HG02642 (cell line): ENCODE data around the gene BFSP1.

Experiments
- ATAC-seq: cut with Tn5 transposase; IDR thresholded peaks from one replicate; pipeline ENCODE4 v1.9.1; 2021; ENCODE audit warnings: mild to moderate bottlenecking; ENCODE audit not compliant: unreplicated experiment, poor library complexity

BFSP1 gene

DNA sequence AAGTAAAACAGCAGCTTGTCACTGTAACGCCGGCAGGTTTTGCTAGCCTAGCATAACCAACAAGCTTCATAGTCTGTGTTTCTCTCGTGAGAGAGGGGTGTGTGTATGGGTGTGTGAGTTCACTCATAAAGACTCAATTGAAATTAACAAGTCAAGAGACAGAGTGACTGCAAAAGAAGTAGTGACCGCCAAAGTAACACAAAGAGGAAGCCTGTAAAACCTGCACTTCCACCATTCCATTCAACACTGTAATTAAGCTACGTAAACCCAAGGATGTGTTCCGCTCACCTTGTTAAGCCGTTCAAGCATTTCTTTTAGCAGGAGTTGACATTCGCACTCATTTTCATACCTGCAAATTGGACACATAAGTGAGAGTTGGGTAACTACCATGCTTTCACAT lies 6.6 kb downstream of the BFSP1 start:
- no peak for ATAC-seq

DNA sequence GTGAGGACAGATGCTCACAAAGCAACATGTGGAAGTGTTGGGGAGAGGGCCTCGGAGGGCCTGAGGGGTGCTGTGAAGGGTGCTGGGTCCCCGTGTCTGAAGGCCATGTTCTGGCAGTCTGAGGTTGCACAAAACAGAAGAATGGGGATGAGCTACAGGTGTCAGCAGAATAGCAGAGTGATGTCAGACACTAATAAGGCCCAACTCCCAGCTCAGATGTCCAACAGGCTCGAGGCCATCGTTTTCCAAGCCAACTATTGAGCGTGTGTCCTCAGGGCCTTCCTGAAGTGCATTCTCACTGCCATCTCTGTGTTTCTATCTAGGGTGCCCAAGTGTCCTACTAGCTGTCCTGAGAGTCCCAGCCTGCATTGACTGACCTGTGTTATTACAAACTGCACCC lies 7.9 kb downstream of the BFSP1 start:
- ATAC-seq = no peak

GRCh38 chr20:17522528-17522927 lies 8.7 kb downstream of the BFSP1 start:
- ATAC-seq = no peak

DNA sequence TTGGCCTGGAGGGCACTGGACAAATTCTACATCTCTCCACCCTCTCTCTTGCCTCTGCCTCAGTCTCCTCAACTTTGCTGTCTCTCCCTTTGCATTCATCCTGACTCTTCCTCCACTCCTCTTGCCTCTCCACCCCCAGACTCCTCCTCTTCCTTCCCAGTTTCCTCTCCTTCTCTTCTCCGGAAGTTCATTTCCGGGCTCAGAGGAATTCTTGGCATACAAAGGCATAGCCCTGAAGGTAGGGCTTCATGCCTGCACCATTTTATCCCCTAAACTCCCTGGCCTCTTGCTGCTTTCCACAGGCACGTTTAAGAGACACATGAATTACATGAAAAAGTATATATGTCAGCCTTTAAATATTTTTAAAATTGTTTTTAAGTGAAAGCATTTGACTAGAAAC lies 10.6 kb downstream of the BFSP1 start:
- no peak for ATAC-seq

DNA sequence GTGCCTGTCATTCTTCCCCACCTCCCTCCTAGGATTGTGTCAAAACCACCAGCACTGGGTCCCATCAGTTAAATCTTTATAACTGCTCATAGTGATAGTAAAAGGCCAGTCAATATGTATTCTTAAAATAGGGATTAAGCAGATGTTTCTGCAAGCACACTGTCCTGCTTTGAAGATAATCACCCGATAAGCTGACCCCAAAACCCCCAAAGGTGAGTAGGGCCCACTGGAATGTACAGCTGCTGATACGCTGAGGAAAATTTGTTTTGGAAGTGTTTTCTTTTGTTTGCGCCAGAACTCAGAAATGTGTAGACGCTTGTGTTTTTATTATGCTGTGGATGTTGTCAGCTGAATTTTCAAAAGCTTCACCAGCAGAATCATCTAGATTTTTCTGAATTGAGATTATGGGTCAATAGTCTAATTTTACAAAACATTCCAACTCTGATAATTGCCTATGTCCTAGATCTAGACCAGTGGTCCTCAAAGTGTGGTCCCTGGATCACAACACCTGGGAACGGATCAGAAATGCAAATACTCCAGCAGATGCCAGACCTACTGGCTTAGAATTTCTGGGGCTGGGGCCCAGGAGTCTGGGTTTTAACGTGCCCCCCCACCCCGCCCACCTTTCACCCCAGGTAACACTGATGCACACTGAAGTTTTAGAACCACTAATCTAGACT lies 11.4 kb downstream of the BFSP1 start:
- no peak for ATAC-seq

DNA sequence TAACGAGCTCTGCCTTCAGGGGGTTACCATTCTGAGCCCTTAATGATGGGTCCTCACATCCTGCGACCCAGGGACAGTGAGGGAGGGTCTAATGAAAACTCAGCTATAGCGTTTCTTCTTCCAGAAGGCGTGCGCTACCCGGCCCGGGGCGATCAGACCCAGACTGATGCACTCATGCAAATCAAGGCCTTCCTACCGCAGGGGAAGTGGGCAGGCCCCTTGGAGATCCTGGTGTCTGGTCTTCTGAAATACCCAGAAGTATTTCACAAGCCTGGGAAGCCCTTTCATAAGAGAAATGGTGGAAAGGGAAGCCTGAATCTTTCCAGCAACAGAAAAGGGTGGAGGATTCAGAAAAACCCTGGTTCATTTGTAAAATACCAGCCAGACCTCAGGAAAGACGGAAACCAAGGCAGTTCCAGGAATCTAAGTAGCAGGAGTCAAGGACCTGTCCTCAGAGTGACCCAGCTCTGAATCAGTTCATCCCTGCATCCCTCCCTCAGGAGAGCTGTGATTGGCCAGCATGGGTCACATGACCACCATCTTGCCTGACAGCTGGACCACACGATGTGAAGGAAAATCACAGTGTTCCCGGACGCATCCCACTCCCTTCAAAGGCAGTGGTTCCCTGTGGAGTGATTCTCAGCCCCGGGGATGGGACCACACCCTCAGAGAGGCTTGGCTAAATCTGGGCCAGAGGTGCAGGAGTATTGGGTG lies 12.7 kb downstream of the BFSP1 start:
- ATAC-seq = no peak

- no peak for ATAC-seq
These were observed 16.1 kb downstream of the BFSP1 start for GRCh38 chr20:17515053-17515452.

DNA sequence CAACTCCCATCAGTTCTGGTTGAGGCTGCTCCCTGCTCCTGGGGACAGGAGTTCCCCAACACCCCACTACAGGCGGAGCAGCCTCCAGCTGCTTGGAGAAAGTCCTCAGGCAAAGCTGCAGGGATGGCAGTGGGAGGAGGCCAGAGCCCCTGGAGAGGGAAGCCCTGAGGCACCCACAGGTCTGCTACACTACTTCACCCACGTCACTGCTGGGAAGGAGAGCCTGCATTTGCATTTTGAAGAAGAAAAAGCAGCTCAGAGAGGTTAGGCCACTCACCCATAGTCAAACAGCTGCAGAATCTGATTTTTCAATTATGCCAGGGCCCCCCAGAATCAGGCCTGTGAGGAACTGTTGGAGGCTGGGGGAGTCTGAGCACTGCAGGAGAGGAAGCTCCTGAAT lies 17.2 kb downstream of the BFSP1 start:
- ATAC-seq = no peak

DNA sequence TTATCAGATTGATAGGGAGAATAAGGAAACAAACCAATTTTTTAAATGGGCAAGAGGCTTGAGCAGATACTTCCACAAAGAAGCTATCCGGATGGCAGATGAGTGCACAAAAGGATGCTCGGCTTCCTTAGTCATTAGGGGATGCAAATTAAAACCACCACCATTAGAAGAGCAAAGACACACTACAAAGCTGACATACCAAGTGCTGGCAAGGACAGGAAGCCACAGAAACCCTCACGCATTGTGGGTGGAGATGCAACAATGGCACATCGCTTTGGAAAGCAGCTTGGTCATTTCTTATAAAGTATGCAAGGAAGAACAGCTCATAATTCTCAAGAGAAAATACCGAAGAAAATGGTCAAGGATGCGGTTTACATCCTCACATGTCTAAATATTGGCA lies 19.8 kb downstream of the BFSP1 start:
- ATAC-seq = no peak

DNA sequence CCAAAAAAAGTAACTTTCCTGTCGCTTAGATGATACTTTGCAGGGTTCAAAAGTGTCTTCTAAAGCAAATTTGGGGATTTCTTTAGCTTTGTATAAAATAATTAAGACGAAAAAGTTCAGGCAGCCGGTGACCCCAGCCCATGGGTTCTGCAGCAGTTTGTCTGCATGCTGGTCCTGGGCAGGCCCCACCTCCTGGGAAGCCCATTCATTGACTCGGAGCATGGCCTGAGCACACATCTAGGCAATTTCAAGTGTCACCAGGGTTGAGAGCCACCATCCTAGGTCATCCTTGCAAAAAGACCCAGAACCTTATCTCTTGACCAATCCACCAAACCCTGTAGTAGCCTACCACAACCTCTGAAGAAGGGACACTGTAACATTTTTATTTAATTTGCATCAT lies 20.6 kb downstream of the BFSP1 start:
- ATAC-seq = no peak

DNA sequence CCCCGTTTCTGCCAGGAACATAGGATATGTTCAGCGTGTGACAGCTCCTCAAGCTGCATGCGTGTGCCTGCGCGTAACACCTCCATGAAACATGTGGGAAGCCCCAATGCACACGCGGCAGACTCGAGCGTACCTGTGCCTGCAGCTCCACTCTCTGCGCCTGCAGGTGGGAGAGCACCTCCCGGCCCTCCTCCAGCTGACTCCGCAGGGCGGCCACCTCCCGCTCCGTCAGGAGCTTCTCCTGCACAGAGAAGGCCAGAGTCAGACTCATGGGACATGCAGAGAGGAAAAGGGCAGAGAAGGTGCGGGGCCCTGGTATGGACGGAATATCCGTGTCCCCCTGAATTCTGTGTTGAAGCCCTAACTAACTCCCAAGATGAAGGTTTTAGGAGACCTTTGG lies 22.4 kb downstream of the BFSP1 start:
- no peak for ATAC-seq

GRCh38 chr20:17507531-17507930 lies 23.6 kb downstream of the BFSP1 start:
- no peak for ATAC-seq

DNA sequence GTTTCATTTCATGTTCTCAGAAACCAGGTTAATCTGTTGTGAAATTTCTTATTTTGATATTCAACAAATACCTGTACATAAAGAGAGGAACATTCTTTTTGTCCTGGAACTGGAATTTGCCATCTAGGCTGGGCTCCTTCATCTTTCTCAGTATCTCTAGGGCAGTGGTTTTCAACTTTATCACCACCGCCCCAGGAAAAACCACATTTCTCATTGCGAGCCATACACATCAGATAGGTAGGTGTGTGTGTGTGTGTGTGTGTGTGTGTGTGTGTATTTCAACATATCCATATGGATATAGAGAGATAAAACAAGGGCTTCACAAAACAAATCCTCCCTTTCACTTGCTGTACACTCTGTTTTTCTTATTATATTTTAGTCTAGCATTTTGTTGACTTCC lies 24.1 kb downstream of the BFSP1 start:
- ATAC-seq = no peak

- no peak for ATAC-seq
These were observed 25.3 kb downstream of the BFSP1 start for GRCh38 chr20:17505636-17506517.

DNA sequence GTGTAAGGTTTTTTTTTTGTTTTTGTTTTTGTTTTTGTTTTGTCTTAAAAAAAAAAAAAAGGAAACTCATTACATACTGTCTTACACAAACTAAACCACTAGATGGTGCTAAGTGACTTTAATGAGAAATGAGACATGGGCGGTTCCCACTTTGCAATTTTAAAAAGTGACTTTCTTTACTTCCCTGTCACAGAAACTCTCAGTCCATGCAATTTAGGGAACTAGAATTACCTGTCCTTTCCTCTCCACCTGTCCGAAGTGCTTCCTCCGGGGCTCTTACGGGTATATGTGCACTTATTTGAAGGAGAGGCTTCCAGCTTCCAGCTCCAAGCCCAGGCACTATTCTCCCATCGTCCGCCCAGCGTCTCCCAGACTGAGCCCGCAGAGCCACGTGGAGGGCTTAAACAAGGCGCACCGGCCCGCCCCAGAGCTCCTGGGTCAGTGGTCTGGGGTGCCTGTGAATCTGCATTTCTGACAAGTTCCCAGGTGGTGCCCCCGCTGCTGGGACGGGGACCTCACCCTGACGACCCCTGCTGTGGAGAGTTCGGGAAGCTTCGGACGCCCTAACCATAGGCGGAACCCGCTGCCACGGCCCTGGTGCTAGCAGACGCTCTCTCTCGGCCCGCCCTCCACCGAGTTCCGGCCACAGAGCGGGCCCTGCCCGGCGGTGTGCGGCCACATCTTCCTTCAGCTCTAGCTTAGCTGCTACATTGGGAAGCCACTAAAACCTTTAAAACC lies 26.1 kb downstream of the BFSP1 start:
- ATAC-seq = peak; percentile 68

- peak; percentile 22 for ATAC-seq
These were observed 26.9 kb downstream of the BFSP1 start for GRCh38 chr20:17504066-17504897.

GRCh38 chr20:17503301-17504065 lies 27.7 kb downstream of the BFSP1 start:
- no peak for ATAC-seq

GRCh38 chr20:17502105-17502504 lies 29.1 kb downstream of the BFSP1 start:
- no peak for ATAC-seq

GRCh38 chr20:17501701-17502100 lies 29.5 kb downstream of the BFSP1 start:
- no peak for ATAC-seq
